Thyroid gland (tissue), 4 donors: ENCODE data around the gene USP49. TPM values are rescaled to one million over a fixed set of nuclear protein-coding genes. Genes with fewer than 3 reads are reported as not detected.
A peak's percentile ranks its signal among the peaks of the same experiment; 100 is the strongest.
"Not testable (repeated sequence)": the region's sequence is repeated elsewhere in the genome, so short reads cannot be mapped to it uniquely, and the experiment has no call there.

ENCODE experiments used
- DNase-seq, 2 donors: peaks; one replicate each; pipeline ENCODE4 v3.0.0-alpha.2; 2019
- H3K27ac ChIP-seq, 3 donors: fragments of 200-600 bp; sonication (generic); 1 replicate in 2 of 3; 2 replicates in 1 of 3; pipeline ENCODE4 v1.5.1; 2016 to 2019; ENCODE audit warnings: mild to moderate bottlenecking in 1 of 3, moderate library complexity in 1 of 3
- H3K27me3 ChIP-seq: fragments of 200-600 bp; sonication (generic); one replicate; pipeline ENCODE4 v1.5.1; 2019
- H3K36me3 ChIP-seq, 2 donors: fragments of 200-600 bp; sonication (generic); one replicate each; pipeline ENCODE4 v1.5.1; 2016 to 2019
- H3K4me1 ChIP-seq, 2 donors: fragments of 200-600 bp; sonication (generic); one replicate each; pipeline ENCODE4 v1.5.1; 2017 to 2019
- H3K4me3 ChIP-seq, 3 donors: fragments of 200-600 bp; sonication (generic); replicated peaks in 1 of 3; 1 replicate in 2 of 3; 2 replicates in 1 of 3; pipeline ENCODE4 v1.5.1; 2016; ENCODE audit warnings: mild to moderate bottlenecking in 1 of 3
- H3K9me3 ChIP-seq: fragments of 200-600 bp; sonication (generic); one replicate; pipeline ENCODE4 v1.5.1; 2017
- POLR2A ChIP-seq, 2 donors: fragments of 450-650 bp; IDR thresholded peaks; one replicate each; pipeline ENCODE4 v1.6.1; 2017; ENCODE audit warnings: antibody characterized with exemption in 2 of 2, mild to moderate bottlenecking in 2 of 2, moderate library complexity in 1 of 2
- WGBS, 2 donors: methylation state at CpG; one replicate each; pipeline ENCODE4 v1.1.5; 2017; 5-methylcytosine and 5-hydroxymethylcytosine counted together
- intact Hi-C: fragments of 100-400 bp; cut with DNase I; formaldehyde crosslinking; loops from one replicate; pipeline ENCODE4 v1.15.1; 2023
- total RNA-seq, 4 donors: library from RNA; depleted of rRNA; stranded (reverse); fragments of >200 nt; gene quantifications; one replicate each; pipeline ENCODE4 v1.2.3, GENCODE V29; 2016
- TF ChIP-seq, protein P1 (sequence below), 6 experiments: fragments of 200-600 bp in 3 of 6; fragments of 450-650 bp in 3 of 6; sonication (generic) in 3 of 6; IDR thresholded peaks; one replicate each; pipeline ENCODE4 v1.5.1; 2016 to 2019; ENCODE audit warnings: antibody characterized with exemption in 6 of 6, mild to moderate bottlenecking in 2 of 6, inconsistent platforms in 1 of 6, moderate library complexity in 1 of 6

The USP49 gene
- total RNA-seq, 4 donors from 2014 or later: 9.8 to 17.5 (median 13.8) TPM

DNA sequence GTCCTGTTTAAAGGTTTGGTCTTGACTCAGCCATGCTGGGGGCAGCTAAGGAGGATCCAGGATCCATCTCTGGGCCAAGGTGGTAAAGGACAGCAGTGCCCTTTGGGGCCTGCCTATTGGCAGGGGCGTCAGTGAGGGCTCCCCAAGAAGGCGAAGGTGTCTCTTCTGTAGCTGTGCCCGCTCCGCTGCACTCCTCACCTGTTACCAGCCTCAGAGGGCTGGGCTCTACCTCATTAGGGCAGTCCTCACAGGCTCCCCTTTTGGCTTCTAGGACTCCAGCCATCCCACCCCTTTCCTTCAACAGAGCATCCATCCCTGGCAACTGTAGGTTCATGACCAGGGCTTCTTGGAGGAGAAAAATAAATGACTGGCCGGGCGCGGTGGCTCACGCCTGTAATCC is 125.8 kb downstream of the USP49 start:
- Histone ChIP-seq H3K36me3 (peaks cover 30 to 31% of the 10 kb centered on the region in 2 donors), H3K4me1 (peaks cover 0 to 12% of the 10 kb centered on the region in 2 donors), H3K27me3 (no peaks in the 10 kb centered on the region), H3K9me3 (no peaks in the 10 kb centered on the region), H3K27ac (no peak overlapping the region), H3K4me3 (no peak overlapping the region)
- WGBS, 2 donors: 97 to 98% methylated on average over 6 to 8 of the region's 8 CpGs
- DNase-seq: no peak
- intact Hi-C loops: no loop called here
- no peak for TF ChIP-seq POLR2A (IDR thresholded peaks at IDR 0.05)
- TF ChIP-seq, protein P1, sequence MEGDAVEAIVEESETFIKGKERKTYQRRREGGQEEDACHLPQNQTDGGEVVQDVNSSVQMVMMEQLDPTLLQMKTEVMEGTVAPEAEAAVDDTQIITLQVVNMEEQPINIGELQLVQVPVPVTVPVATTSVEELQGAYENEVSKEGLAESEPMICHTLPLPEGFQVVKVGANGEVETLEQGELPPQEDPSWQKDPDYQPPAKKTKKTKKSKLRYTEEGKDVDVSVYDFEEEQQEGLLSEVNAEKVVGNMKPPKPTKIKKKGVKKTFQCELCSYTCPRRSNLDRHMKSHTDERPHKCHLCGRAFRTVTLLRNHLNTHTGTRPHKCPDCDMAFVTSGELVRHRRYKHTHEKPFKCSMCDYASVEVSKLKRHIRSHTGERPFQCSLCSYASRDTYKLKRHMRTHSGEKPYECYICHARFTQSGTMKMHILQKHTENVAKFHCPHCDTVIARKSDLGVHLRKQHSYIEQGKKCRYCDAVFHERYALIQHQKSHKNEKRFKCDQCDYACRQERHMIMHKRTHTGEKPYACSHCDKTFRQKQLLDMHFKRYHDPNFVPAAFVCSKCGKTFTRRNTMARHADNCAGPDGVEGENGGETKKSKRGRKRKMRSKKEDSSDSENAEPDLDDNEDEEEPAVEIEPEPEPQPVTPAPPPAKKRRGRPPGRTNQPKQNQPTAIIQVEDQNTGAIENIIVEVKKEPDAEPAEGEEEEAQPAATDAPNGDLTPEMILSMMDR (IDR thresholded peaks at IDR 0.05): no peak

- intact Hi-C loops: no loop called here
- DNase-seq: peak; percentile 15 to 46
- Histone ChIP-seq H3K4me3 (no peak overlapping the region), H3K27ac (peak overlapping the region in 1 of 3 donors; percentile 28), H3K9me3 (no peaks in the 10 kb centered on the region), H3K4me1 (peaks cover 0 to 12% of the 10 kb centered on the region in 2 donors), H3K36me3 (peaks cover 27 to 28% of the 10 kb centered on the region in 2 donors), H3K27me3 (no peaks in the 10 kb centered on the region)
- 59 to 68% methylated on average over 10 of the region's 10 CpGs for WGBS, 2 donors
- TF ChIP-seq, protein P1 (IDR thresholded peaks at IDR 0.05): no peak
- no peak for TF ChIP-seq POLR2A (IDR thresholded peaks at IDR 0.05)
Observed at GRCh38 chr6:41768545-41769308, 126.4 kb downstream of the USP49 start.

DNA sequence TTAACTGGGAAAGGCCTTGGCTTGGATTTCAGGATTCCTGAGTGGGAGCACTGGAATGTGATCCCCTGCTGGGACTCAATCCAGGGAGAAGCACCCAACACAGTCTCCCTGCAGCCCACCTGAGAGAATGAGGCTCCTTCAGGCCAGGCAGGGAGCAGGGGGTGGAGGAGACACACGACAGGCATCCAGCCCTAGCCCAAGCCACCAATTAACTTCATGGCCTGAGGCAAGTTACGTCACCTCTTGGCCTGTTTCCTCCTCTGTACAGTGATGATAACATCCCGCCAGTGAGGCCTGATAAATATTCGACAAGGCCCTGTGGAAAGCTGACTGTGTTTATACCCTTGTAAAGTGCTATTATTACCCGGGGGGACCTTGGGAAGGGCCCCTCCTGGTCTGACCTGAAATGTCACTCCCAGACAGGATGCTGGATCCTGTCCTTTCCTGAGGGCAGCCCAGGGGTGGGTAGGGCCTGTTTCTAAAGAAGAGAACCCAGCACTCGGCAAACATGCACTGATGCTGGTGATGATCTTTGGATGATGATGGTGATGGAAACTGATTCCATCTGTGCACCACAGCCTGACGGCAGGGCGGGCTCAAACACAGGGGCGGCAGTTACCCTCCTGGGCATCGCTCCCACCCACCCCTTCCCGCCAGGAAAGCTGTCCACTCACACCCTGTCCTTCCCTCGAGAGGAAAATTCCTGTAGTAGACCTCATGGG is 127.9 kb downstream of the USP49 start:
- Histone ChIP-seq H3K36me3 (peaks cover 19% of the 10 kb centered on the region in 2 donors), H3K9me3 (no peaks in the 10 kb centered on the region), H3K4me3 (no peak overlapping the region), H3K4me1 (peaks cover 0 to 12% of the 10 kb centered on the region in 2 donors), H3K27me3 (no peaks in the 10 kb centered on the region), H3K27ac (peak overlapping the region in 1 of 3 donors; percentile 7)
- WGBS, 2 donors: 52 to 63% methylated on average over 8 to 12 of the region's 12 CpGs
- no peak for DNase-seq
- intact Hi-C loops: no loop called here
- no peak for TF ChIP-seq POLR2A (IDR thresholded peaks at IDR 0.05)
- TF ChIP-seq, protein P1 (IDR thresholded peaks at IDR 0.05): no peak

DNA sequence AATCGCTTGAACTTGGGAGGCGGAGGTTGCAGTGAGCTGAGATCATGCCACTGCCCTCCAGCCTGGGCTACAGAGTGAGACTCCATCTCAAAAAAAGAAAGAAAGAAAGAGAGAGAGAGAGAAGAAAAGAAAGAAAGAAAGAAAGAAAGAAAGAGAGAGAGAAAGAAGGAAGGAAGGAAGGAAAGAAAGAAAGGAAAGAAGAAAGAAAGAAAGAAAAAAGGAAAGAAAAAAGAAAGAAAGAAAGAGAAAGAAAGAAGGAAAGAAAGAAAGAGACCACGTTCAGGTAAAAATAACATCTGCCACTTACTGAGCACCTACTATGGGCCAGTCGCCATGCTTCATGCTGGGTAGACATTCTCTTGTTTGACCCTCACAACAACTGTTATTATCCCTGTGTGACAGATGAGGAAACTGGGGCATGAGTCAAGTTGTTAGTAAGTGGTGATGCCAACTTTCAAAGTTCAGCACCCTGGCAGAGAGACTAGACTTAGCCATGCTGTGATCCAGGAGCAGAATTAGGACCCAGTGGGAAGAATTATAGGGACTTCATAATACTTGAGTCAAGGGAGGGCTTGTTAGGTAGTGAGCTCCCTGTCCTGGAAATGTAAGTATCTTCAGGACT is 129.0 kb downstream of the USP49 start:
- H3K9me3 ChIP-seq, H3K4me3 ChIP-seq, intact Hi-C loops, H3K27ac ChIP-seq, H3K36me3 ChIP-seq, H3K27me3 ChIP-seq, DNase-seq: not testable (repeated sequence)
- H3K4me1 ChIP-seq: peaks cover 0 to 12% of the 10 kb centered on the region in 2 donors
- WGBS, 2 donors: 88 to 95% methylated on average over 4 of the region's 4 CpGs

GRCh38 chr6:41763470-41763869 is 131.7 kb downstream of the USP49 start:
- Histone ChIP-seq H3K36me3 (no peaks in the 10 kb centered on the region), H3K27me3 (no peaks in the 10 kb centered on the region), H3K4me1 (peaks cover 0 to 5% of the 10 kb centered on the region in 2 donors), H3K27ac (no peak overlapping the region), H3K4me3 (no peak overlapping the region), H3K9me3 (no peaks in the 10 kb centered on the region)
- intact Hi-C loops: no loop called here
- WGBS, 2 donors: 21% methylated on average over 2 of the region's 2 CpGs
- DNase-seq: no peak
- TF ChIP-seq POLR2A (IDR thresholded peaks at IDR 0.05): no peak
- TF ChIP-seq, protein P1 (IDR thresholded peaks at IDR 0.05): no peak
